KMS-11 (cell line): ENCODE results near the gene MBNL1.
A peak's percentile ranks its signal among the peaks of the same experiment; 100 is the strongest.

Experiments
- H2AFZ ChIP-seq: fragments of 200-600 bp; sonication (generic); 2 replicates; pipeline ENCODE4 v1.6.1; 2016; ENCODE audit warnings: antibody characterized with exemption, mixed run types, low read depth
- H3K27ac ChIP-seq: fragments of 200-600 bp; sonication (generic); 2 replicates; pipeline ENCODE4 v1.6.1; 2016; ENCODE audit warnings: mild to moderate bottlenecking, mixed run types
- H3K27me3 ChIP-seq: fragments of 200-600 bp; sonication (generic); 2 replicates; pipeline ENCODE4 v1.6.1; 2017; ENCODE audit warnings: mild to moderate bottlenecking, low read depth, mixed run types, moderate library complexity; ENCODE audit not compliant: insufficient read depth
- H3K36me3 ChIP-seq: fragments of 200-600 bp; sonication (generic); 2 replicates; pipeline ENCODE4 v1.6.1; 2017; ENCODE audit warnings: mild to moderate bottlenecking, mixed run types; ENCODE audit not compliant: insufficient read depth
- H3K4me1 ChIP-seq: fragments of 200-600 bp; sonication (generic); 2 replicates; pipeline ENCODE4 v1.6.1; 2016; ENCODE audit warnings: mild to moderate bottlenecking, low read depth, mixed run types; ENCODE audit not compliant: poor library complexity, severe bottlenecking
- H3K4me2 ChIP-seq: fragments of 200-600 bp; sonication (generic); 2 replicates; pipeline ENCODE4 v1.7.0; 2016; ENCODE audit warnings: mild to moderate bottlenecking, mixed run types
- H3K4me3 ChIP-seq: fragments of 200-600 bp; sonication (generic); IDR thresholded peaks from 2 replicates; pipeline ENCODE4 v1.6.1; 2017; ENCODE audit warnings: low read depth, low read length, mixed read lengths; ENCODE audit not compliant: insufficient read depth
- H3K79me2 ChIP-seq: fragments of 200-600 bp; sonication (generic); 2 replicates; pipeline ENCODE4 v1.6.1; 2016; ENCODE audit warnings: low read depth, mixed run types; ENCODE audit not compliant: insufficient read depth
- H3K9ac ChIP-seq: fragments of 200-600 bp; sonication (generic); 2 replicates; pipeline ENCODE4 v1.6.1; 2016; ENCODE audit warnings: mild to moderate bottlenecking, mixed run types
- H4K20me1 ChIP-seq: fragments of 200-600 bp; sonication (generic); 2 replicates; pipeline ENCODE4 v1.6.1; 2016; ENCODE audit warnings: mild to moderate bottlenecking, mixed run types; ENCODE audit not compliant: insufficient read depth
- TF ChIP-seq, protein P1 (sequence below): fragments of 200-600 bp; sonication (generic); conservative IDR thresholded peaks from 2 replicates; pipeline ENCODE4 v1.6.1; 2017; ENCODE audit warnings: low read depth, mild to moderate bottlenecking, antibody characterized with exemption, low read length, moderate library complexity, mixed read lengths

The MBNL1 gene

GRCh38 chr3:152360966-152361365 is 92.2 kb downstream of the MBNL1 start:
- TF ChIP-seq, protein P1, sequence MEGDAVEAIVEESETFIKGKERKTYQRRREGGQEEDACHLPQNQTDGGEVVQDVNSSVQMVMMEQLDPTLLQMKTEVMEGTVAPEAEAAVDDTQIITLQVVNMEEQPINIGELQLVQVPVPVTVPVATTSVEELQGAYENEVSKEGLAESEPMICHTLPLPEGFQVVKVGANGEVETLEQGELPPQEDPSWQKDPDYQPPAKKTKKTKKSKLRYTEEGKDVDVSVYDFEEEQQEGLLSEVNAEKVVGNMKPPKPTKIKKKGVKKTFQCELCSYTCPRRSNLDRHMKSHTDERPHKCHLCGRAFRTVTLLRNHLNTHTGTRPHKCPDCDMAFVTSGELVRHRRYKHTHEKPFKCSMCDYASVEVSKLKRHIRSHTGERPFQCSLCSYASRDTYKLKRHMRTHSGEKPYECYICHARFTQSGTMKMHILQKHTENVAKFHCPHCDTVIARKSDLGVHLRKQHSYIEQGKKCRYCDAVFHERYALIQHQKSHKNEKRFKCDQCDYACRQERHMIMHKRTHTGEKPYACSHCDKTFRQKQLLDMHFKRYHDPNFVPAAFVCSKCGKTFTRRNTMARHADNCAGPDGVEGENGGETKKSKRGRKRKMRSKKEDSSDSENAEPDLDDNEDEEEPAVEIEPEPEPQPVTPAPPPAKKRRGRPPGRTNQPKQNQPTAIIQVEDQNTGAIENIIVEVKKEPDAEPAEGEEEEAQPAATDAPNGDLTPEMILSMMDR: no peak
- Histone ChIP-seq H4K20me1 (peaks cover 92% of the 10 kb centered on the region), H3K9ac (no peak overlapping the region), H2AFZ (no peak overlapping the region), H3K36me3 (no peaks in the 10 kb centered on the region; the same call in 1 of the 2 replicates), H3K79me2 (peaks cover 100% of the 10 kb centered on the region), H3K27ac (no peak overlapping the region), H3K4me2 (no peak overlapping the region), H3K4me1 (peaks cover 57% of the 10 kb centered on the region), H3K27me3 (no peaks in the 10 kb centered on the region), H3K4me3 (no peak overlapping the region)

DNA sequence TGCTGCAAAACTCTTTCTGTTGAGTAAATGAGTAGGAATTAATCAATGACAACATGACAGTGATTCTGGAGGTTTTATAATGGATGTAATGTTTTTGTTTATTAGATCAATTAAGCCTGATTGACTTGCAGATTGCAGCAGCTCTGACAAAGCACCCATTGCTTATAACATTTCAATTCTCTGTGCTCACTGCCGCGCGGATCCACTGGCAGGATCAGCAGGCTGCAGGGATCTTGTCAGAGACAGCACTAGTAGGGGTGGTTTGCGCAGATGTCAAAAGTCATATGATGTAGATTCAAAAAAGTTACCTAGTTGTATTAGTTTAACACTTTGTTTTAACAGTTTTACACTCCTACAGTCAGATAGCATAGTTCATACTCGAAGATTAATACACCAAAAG is 93.4 kb downstream of the MBNL1 start:
- no peaks in the 10 kb centered on the region for H3K27me3 ChIP-seq
- H4K20me1 ChIP-seq: peaks cover 92% of the 10 kb centered on the region
- TF ChIP-seq, protein P1: no peak
- H3K4me2 ChIP-seq: no peak overlapping the region
- no peak overlapping the region for H3K27ac ChIP-seq
- H3K4me3 ChIP-seq: no peak overlapping the region
- H3K36me3 ChIP-seq: no peaks in the 10 kb centered on the region; the same call in 1 of the 2 replicates
- H2AFZ ChIP-seq: no peak overlapping the region
- peaks cover 100% of the 10 kb centered on the region for H3K79me2 ChIP-seq
- H3K4me1 ChIP-seq: peaks cover 49% of the 10 kb centered on the region
- H3K9ac ChIP-seq: no peak overlapping the region

DNA sequence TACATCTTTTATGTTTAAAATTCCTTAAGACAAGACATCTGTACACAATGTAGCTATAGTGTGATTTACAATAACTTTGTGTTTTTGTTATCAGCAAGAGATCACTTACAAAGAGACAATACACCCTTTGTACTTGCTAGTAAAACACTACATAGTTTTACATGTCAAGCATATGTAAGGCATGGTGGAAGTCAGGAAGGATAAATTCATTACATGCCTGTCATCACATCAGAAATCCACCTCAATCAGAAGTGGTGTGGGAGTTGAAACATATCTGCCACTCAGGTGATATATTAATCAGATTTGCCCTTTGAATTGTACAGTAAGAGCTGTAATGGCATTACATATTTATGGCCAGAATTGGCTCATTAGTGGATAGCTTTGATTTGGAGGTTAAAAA is 95.5 kb downstream of the MBNL1 start:
- H3K27me3 ChIP-seq: no peaks in the 10 kb centered on the region
- no peaks in the 10 kb centered on the region; the same call in 1 of the 2 replicates for H3K36me3 ChIP-seq
- peak overlapping the region; percentile 2 for H3K4me3 ChIP-seq
- TF ChIP-seq, protein P1: no peak
- H3K79me2 ChIP-seq: peaks cover 100% of the 10 kb centered on the region
- H3K4me1 ChIP-seq: peaks cover 61% of the 10 kb centered on the region
- H4K20me1 ChIP-seq: peaks cover 94% of the 10 kb centered on the region
- no peak overlapping the region for H3K27ac ChIP-seq
- H2AFZ ChIP-seq: no peak overlapping the region
- no peak overlapping the region for H3K4me2 ChIP-seq
- H3K9ac ChIP-seq: no peak overlapping the region

DNA sequence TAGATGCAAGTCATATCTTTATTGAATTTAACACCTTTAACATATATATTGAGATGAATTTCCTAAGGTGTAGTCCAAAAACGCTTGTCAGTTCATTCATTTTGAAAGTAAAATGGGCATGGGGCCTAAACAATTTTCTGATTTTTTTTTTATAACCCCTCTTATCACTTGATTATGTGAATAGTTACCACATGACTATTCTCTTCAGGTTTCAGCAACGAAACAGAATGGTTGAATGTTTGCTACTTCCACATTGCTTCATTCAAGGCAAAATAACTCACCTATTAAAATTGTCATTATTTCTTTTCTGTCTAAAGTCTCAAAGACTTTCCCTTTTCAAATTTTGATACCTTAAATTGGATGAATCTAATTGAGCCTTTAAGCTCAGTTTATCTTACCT is 96.4 kb downstream of the MBNL1 start:
- Histone ChIP-seq H3K79me2 (peaks cover 100% of the 10 kb centered on the region), H3K9ac (no peak overlapping the region), H4K20me1 (peaks cover 93% of the 10 kb centered on the region), H3K36me3 (no peaks in the 10 kb centered on the region; the same call in 1 of the 2 replicates), H3K4me3 (peak overlapping the region; percentile 2), H2AFZ (no peak overlapping the region), H3K4me2 (no peak overlapping the region), H3K27ac (no peak overlapping the region), H3K27me3 (no peaks in the 10 kb centered on the region), H3K4me1 (peaks cover 60% of the 10 kb centered on the region)
- TF ChIP-seq, protein P1: no peak
